ENCODE results near the gene DNAJC10. TPM values are rescaled to one million over a fixed set of nuclear protein-coding genes. Genes with fewer than 3 reads are reported as not detected.
A peak's percentile ranks its signal among the peaks of the same experiment; 100 is the strongest.
"Not testable (repeated sequence)": the region's sequence is repeated elsewhere in the genome, so short reads cannot be mapped to it uniquely, and the experiment has no call there.

Gene DNAJC10
- total RNA-seq, 1 donor from 2014 or later, result 157 TPM

DNA sequence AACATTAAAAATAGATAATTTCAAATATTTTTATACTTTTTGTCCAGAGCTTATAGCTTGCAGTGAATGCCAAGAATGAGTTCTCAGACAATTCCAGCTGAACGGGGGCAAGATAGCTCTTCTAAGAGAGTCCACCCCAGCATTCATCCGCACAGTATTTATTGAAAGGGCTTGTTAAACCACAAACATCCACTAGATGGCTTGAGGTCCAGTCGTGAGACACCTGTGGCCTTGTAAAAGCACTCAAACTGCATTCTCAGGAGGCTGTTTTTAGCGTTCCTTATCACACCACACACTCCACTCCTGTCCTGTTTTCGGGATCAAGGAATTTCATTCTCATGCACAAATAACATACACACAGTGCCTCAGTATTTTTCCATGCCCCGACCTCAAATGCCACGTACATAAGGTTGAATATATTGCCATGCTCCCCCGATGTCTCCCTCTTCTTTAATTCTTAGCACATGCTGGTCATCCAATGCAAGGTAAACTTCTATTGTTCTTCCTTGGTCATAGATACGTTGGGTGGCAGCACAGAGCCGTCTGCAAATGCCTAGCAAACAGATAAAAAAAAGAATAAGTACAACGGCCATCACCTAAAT lies 47.4 kb downstream of the DNAJC10 start:
- H3K27ac Mint-ChIP-seq (ENCODE audit: unreplicated experiment), result no peak overlapping the region
- H3K27me3 Mint-ChIP-seq (ENCODE audit: unreplicated experiment), result no peaks in the 10 kb centered on the region
- H3K4me3 Mint-ChIP-seq (ENCODE audit: unreplicated experiment), result no peak overlapping the region
- no peaks in the 10 kb centered on the region for H3K9me3 Mint-ChIP-seq (ENCODE audit: unreplicated experiment)
- H3K4me1 Mint-ChIP-seq (ENCODE audit: unreplicated experiment), result peaks cover 7% of the 10 kb centered on the region
- TF ChIP-seq, protein P1, sequence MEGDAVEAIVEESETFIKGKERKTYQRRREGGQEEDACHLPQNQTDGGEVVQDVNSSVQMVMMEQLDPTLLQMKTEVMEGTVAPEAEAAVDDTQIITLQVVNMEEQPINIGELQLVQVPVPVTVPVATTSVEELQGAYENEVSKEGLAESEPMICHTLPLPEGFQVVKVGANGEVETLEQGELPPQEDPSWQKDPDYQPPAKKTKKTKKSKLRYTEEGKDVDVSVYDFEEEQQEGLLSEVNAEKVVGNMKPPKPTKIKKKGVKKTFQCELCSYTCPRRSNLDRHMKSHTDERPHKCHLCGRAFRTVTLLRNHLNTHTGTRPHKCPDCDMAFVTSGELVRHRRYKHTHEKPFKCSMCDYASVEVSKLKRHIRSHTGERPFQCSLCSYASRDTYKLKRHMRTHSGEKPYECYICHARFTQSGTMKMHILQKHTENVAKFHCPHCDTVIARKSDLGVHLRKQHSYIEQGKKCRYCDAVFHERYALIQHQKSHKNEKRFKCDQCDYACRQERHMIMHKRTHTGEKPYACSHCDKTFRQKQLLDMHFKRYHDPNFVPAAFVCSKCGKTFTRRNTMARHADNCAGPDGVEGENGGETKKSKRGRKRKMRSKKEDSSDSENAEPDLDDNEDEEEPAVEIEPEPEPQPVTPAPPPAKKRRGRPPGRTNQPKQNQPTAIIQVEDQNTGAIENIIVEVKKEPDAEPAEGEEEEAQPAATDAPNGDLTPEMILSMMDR (IDR thresholded peaks at IDR 0.05), result peak; percentile 66
- DNase-seq (ENCODE audit: extremely low spot score, unreplicated experiment), result no peak
- H3K36me3 Mint-ChIP-seq (ENCODE audit: unreplicated experiment), result peaks cover 45% of the 10 kb centered on the region

DNA sequence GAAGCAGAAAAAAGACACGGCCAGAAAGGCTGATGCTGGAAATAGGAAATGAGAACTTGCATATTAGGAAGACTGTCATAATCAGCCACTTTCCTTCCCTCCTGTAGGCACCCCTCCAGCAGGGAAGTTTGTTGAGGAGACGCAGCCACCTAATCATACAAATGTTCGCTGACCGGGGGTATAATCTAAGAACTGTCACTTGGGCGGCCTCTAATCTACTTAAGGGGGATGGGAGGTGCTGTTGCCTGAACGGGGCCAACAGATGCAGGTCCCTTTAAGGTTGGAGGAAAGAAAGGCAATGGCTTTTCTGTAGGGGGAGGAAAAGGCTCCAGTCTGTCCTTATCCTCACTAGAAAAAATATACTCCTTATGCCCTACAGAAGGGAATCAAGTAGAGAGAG lies 50.6 kb downstream of the DNAJC10 start:
- Mint-ChIP-seq H3K36me3 (ENCODE audit: unreplicated experiment) (peaks cover 58% of the 10 kb centered on the region), H3K4me1 (ENCODE audit: unreplicated experiment) (peaks cover 7% of the 10 kb centered on the region), H3K27me3 (ENCODE audit: unreplicated experiment) (no peaks in the 10 kb centered on the region), H3K27ac (ENCODE audit: unreplicated experiment) (no peak overlapping the region), H3K9me3 (ENCODE audit: unreplicated experiment) (peaks cover 2% of the 10 kb centered on the region), H3K4me3 (ENCODE audit: unreplicated experiment) (no peak overlapping the region)
- TF ChIP-seq, protein P1 (IDR thresholded peaks at IDR 0.05), result no peak
- DNase-seq (ENCODE audit: extremely low spot score, unreplicated experiment), result no peak

DNA sequence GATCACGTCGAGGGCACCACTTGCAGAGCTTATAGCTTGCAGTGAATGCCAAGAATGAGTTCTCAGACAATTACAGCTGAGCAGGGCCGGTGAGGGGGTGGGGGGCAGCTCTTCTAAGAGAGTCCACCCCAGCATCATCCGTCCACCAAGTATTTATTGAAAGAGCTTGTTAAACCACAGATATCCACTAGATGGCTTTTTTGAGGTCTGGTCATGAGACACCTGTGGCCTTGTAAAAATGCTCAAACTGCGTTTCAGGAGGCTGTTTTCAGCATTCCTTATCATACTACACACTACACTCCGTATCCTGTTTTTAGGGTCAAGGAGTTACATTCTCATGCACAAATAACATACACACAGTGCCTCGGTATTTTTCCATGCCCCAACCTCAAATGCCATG lies 51.5 kb downstream of the DNAJC10 start:
- H3K27me3 Mint-ChIP-seq (ENCODE audit: unreplicated experiment), result no peaks in the 10 kb centered on the region
- H3K4me3 Mint-ChIP-seq (ENCODE audit: unreplicated experiment), result no peak overlapping the region
- peaks cover 11% of the 10 kb centered on the region for H3K9me3 Mint-ChIP-seq (ENCODE audit: unreplicated experiment)
- DNase-seq (ENCODE audit: extremely low spot score, unreplicated experiment), result no peak
- no peaks in the 10 kb centered on the region for H3K4me1 Mint-ChIP-seq (ENCODE audit: unreplicated experiment)
- H3K36me3 Mint-ChIP-seq (ENCODE audit: unreplicated experiment), result peaks cover 63% of the 10 kb centered on the region
- no peak overlapping the region for H3K27ac Mint-ChIP-seq (ENCODE audit: unreplicated experiment)
- TF ChIP-seq, protein P1 (IDR thresholded peaks at IDR 0.05), result peak; percentile 61

DNA sequence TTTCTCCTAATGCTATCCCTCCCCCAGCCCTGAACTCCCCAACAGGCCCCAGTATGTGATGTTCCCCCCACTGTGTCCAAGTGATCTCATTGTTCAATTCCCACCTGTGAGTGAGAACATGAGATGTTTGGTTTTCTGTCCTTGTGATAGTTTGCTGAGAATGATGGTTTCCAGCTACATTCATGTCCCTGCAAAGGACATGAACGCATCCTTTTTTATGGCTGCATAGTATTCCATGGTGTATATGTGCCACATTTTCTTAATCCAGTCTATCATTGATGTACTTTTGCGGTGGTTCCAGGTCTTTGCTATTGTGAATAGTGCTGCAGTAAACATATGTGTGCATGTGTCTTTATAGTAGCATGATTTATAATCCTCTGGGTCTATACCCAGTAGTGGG lies 52.9 kb downstream of the DNAJC10 start:
- not testable (repeated sequence) for H3K27me3 Mint-ChIP-seq (ENCODE audit: unreplicated experiment); H3K4me1 Mint-ChIP-seq (ENCODE audit: unreplicated experiment); H3K27ac Mint-ChIP-seq (ENCODE audit: unreplicated experiment); H3K4me3 Mint-ChIP-seq (ENCODE audit: unreplicated experiment); DNase-seq (ENCODE audit: extremely low spot score, unreplicated experiment)
- peaks cover 22% of the 10 kb centered on the region for H3K9me3 Mint-ChIP-seq (ENCODE audit: unreplicated experiment)
- H3K36me3 Mint-ChIP-seq (ENCODE audit: unreplicated experiment), result peaks cover 70% of the 10 kb centered on the region

DNA sequence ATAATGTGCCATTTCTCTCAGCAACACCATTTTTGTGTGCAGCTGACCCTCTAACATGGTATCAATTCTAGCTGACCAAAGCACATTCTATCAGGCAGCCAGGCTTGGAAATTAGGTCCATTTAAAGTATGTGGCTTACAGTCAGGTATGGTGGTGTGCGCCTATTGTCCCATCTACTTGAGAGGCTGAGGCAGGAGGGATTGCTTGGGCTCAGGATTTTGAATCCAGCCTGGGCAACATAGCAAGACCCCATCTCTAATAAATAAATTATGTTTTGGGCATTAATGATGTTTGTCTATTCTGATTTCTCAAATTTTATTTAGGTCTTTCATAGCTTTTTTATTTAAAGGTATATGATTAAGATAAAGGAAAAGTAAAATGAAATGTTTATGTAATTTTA lies 63.3 kb downstream of the DNAJC10 start:
- Mint-ChIP-seq H3K4me1 (ENCODE audit: unreplicated experiment) (no peaks in the 10 kb centered on the region), H3K27ac (ENCODE audit: unreplicated experiment) (no peak overlapping the region), H3K4me3 (ENCODE audit: unreplicated experiment) (no peak overlapping the region), H3K36me3 (ENCODE audit: unreplicated experiment) (peaks cover 41% of the 10 kb centered on the region), H3K9me3 (ENCODE audit: unreplicated experiment) (no peaks in the 10 kb centered on the region), H3K27me3 (ENCODE audit: unreplicated experiment) (no peaks in the 10 kb centered on the region)
- TF ChIP-seq, protein P1 (IDR thresholded peaks at IDR 0.05), result no peak
- no peak for DNase-seq (ENCODE audit: extremely low spot score, unreplicated experiment)

DNA sequence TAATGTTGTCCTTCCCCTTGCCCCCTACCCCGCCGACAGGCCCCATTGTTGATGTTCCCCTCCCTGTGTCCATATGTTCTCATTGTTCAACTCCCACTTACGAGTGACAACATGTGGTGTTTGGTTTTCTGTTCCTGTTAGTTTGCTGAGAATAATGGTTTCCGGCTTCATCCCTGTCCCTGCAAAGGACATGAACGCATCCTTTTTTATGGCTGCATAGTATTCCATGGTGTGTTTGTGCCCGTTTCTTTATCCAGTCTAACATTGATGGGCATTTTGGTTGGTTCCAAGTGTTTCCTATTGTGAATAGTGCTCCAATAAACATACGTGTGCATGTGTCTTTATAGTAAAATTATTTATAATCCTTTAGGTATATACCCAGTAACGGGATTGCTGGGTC lies 65.0 kb downstream of the DNAJC10 start:
- H3K27me3 Mint-ChIP-seq (ENCODE audit: unreplicated experiment); H3K27ac Mint-ChIP-seq (ENCODE audit: unreplicated experiment); H3K9me3 Mint-ChIP-seq (ENCODE audit: unreplicated experiment); DNase-seq (ENCODE audit: extremely low spot score, unreplicated experiment); H3K4me1 Mint-ChIP-seq (ENCODE audit: unreplicated experiment); H3K4me3 Mint-ChIP-seq (ENCODE audit: unreplicated experiment): not testable (repeated sequence)
- peaks cover 33% of the 10 kb centered on the region for H3K36me3 Mint-ChIP-seq (ENCODE audit: unreplicated experiment)

DNA sequence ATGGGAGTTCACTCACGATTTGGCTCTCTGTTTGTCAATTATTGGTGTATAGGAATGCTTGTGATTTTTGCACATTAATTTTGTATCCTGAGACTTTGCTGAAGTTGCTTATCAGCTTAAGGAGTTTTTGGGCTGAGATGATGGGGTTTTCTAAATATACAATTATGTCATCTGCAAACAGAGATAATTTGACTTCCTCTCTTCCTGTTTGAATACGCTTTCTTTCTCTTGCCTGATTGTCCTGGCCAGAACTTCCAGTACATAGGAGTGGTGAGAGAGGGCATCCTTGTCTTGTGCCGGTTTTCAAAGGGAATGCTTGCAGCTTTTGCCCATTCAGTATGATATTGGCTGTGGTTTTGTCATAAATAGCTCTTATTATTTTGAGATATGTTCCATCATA lies 66.6 kb downstream of the DNAJC10 start:
- not testable (repeated sequence) for H3K4me3 Mint-ChIP-seq (ENCODE audit: unreplicated experiment); H3K27ac Mint-ChIP-seq (ENCODE audit: unreplicated experiment); H3K9me3 Mint-ChIP-seq (ENCODE audit: unreplicated experiment); H3K27me3 Mint-ChIP-seq (ENCODE audit: unreplicated experiment); H3K4me1 Mint-ChIP-seq (ENCODE audit: unreplicated experiment); DNase-seq (ENCODE audit: extremely low spot score, unreplicated experiment)
- peaks cover 25% of the 10 kb centered on the region for H3K36me3 Mint-ChIP-seq (ENCODE audit: unreplicated experiment)

Data from osteocyte (in vitro differentiated cells).